Gastroesophageal sphincter (tissue), 3 donors: ENCODE data around the gene TIMMDC1.

Experiments used
- EP300 ChIP-seq: sonication (generic); formaldehyde crosslinking; IDR thresholded peaks from one replicate; pipeline ENCODE4 v1.6.1; 2017; ENCODE audit warnings: antibody characterized with exemption, mild to moderate bottlenecking
- POLR2A ChIP-seq, 2 donors: fragments of 450-650 bp; IDR thresholded peaks; one replicate each; pipeline ENCODE4 v1.6.1; 2017; ENCODE audit warnings: antibody characterized with exemption in 2 of 2, mild to moderate bottlenecking in 2 of 2, moderate library complexity in 1 of 2
- POLR2AphosphoS5 ChIP-seq: sonication (generic); formaldehyde crosslinking; IDR thresholded peaks from one replicate; pipeline ENCODE4 v1.6.1; 2017; ENCODE audit warnings: antibody characterized with exemption
- TF ChIP-seq, protein P1 (sequence below), 4 experiments: fragments of 200-600 bp in 2 of 4; fragments of 450-650 bp in 2 of 4; sonication (generic) in 1 of 4; IDR thresholded peaks; one replicate each; pipeline ENCODE4 v1.5.1; 2017 to 2019; ENCODE audit warnings: antibody characterized with exemption in 4 of 4, mild to moderate bottlenecking in 2 of 4, moderate library complexity in 2 of 4

DNA sequence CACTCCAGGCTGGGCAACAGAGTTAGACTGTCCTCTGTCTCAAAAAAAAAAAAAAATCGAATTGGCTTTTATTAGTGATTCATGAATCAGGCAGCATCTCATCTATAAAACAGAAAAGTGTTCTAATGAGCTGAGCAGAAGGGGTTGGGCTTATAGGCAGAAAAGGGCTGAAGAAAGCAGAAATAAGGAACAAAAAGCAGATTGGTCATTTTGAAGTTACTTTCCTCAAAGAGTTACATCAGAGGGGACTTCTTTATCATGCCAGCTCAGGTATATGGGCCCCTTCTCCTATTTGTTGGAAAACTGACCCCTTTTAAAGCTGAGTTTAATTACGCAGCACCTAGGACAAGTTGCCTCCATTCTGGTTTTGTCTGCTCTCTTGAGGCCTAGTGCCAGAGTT is 30.3 kb upstream of the TIMMDC1 start:
- TF ChIP-seq, protein P1, sequence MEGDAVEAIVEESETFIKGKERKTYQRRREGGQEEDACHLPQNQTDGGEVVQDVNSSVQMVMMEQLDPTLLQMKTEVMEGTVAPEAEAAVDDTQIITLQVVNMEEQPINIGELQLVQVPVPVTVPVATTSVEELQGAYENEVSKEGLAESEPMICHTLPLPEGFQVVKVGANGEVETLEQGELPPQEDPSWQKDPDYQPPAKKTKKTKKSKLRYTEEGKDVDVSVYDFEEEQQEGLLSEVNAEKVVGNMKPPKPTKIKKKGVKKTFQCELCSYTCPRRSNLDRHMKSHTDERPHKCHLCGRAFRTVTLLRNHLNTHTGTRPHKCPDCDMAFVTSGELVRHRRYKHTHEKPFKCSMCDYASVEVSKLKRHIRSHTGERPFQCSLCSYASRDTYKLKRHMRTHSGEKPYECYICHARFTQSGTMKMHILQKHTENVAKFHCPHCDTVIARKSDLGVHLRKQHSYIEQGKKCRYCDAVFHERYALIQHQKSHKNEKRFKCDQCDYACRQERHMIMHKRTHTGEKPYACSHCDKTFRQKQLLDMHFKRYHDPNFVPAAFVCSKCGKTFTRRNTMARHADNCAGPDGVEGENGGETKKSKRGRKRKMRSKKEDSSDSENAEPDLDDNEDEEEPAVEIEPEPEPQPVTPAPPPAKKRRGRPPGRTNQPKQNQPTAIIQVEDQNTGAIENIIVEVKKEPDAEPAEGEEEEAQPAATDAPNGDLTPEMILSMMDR (IDR thresholded peaks at IDR 0.05): no peak
- no peak for TF ChIP-seq EP300
- no peak for TF ChIP-seq POLR2A (IDR thresholded peaks at IDR 0.05)
- no peak for TF ChIP-seq POLR2AphosphoS5
